Measurements from ENCODE around the gene OGFRL1.

Gene OGFRL1

DNA sequence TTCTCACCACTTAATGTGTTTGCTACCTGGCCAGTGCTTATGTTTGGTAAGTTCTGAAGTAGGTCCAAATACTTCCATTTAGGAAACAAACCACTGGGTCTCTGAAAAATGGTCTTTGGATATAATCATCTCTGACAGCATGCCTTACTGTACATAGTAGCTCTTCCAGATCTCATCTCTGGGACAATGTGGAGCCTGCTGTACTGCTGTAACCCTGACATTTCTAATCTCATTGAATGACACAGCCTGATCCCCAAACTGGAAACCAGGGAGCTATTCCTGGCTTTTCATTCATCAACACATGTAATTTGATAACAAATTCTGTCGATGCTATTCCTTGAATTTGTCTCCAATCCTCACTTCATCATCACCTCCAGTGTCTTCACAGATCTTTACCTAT is 23.5 kb downstream of the OGFRL1 start:
- no peak overlapping the region for H3K4me2 ChIP-seq (ENCODE audit: low read length)
- no peaks in the 10 kb centered on the region for H3K36me3 ChIP-seq (ENCODE audit: control insufficient read depth, low read length)
- H4K20me1 ChIP-seq (ENCODE audit: control insufficient read depth, insufficient read depth, low read depth, low read length) = no peaks in the 10 kb centered on the region
- no peaks in the 10 kb centered on the region for H3K27me3 ChIP-seq (ENCODE audit: control insufficient read depth, low read length)
- H3K27ac ChIP-seq (ENCODE audit: low read depth, low read length) = no peak overlapping the region
- H3F3A ChIP-seq (ENCODE audit: control insufficient read depth, insufficient read depth) = no peaks in the 10 kb centered on the region
- no peaks in the 10 kb centered on the region for H3K9me3 ChIP-seq (ENCODE audit: control insufficient read depth, insufficient read depth, low read length)
- H3K4me1 ChIP-seq (ENCODE audit: control insufficient read depth, low read length) = no peaks in the 10 kb centered on the region
- H3K4me3 ChIP-seq (ENCODE audit: low read length) = no peak overlapping the region
- no peaks in the 10 kb centered on the region for H3K79me2 ChIP-seq (ENCODE audit: control insufficient read depth, low read length)
- TF ChIP-seq EZH2phosphoT487 (IDR thresholded peaks at IDR 0.05; ENCODE audit: borderline replicate concordance, low read length) = no peak
- TF ChIP-seq, protein P1, sequence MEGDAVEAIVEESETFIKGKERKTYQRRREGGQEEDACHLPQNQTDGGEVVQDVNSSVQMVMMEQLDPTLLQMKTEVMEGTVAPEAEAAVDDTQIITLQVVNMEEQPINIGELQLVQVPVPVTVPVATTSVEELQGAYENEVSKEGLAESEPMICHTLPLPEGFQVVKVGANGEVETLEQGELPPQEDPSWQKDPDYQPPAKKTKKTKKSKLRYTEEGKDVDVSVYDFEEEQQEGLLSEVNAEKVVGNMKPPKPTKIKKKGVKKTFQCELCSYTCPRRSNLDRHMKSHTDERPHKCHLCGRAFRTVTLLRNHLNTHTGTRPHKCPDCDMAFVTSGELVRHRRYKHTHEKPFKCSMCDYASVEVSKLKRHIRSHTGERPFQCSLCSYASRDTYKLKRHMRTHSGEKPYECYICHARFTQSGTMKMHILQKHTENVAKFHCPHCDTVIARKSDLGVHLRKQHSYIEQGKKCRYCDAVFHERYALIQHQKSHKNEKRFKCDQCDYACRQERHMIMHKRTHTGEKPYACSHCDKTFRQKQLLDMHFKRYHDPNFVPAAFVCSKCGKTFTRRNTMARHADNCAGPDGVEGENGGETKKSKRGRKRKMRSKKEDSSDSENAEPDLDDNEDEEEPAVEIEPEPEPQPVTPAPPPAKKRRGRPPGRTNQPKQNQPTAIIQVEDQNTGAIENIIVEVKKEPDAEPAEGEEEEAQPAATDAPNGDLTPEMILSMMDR (IDR thresholded peaks at IDR 0.05; ENCODE audit: low read depth, low read length, poor library complexity, severe bottlenecking) = no peak
- no peaks in the 10 kb centered on the region for H3K9me2 ChIP-seq (replicated peaks; ENCODE audit: control insufficient read depth, low read length)

DNA sequence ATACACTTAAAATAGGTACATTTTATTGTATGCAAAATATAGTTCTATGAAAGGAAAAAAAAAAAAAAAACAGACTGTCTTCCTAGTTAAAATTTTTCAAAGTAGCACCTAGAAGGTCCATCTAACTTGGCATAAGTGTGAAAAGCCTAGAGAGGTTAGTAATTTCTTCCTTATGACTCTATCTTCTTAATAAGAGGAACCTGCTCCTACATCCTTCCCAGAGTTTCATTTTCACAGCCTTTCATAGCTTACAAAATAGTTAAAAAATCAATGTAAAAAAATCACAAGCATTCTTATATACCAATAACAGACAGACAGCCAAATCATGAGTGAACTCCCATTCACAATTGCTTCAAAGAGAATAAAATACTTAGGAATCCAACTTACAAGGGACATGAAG is 28.8 kb downstream of the OGFRL1 start:
- Histone ChIP-seq H3K79me2 (ENCODE audit: control insufficient read depth, low read length) (no peaks in the 10 kb centered on the region), H3K27me3 (ENCODE audit: control insufficient read depth, low read length) (no peaks in the 10 kb centered on the region), H3K4me2 (ENCODE audit: low read length) (no peak overlapping the region), H3F3A (ENCODE audit: control insufficient read depth, insufficient read depth) (no peaks in the 10 kb centered on the region), H3K4me1 (ENCODE audit: control insufficient read depth, low read length) (no peaks in the 10 kb centered on the region), H3K9me2 (replicated peaks; ENCODE audit: control insufficient read depth, low read length) (no peaks in the 10 kb centered on the region), H4K20me1 (ENCODE audit: control insufficient read depth, insufficient read depth, low read depth, low read length) (no peaks in the 10 kb centered on the region), H3K27ac (ENCODE audit: low read depth, low read length) (no peak overlapping the region), H3K4me3 (ENCODE audit: low read length) (no peak overlapping the region), H3K36me3 (ENCODE audit: control insufficient read depth, low read length) (no peaks in the 10 kb centered on the region), H3K9me3 (ENCODE audit: control insufficient read depth, insufficient read depth, low read length) (no peaks in the 10 kb centered on the region)
- no peak for TF ChIP-seq EZH2phosphoT487 (IDR thresholded peaks at IDR 0.05; ENCODE audit: borderline replicate concordance, low read length)
- TF ChIP-seq, protein P1 (IDR thresholded peaks at IDR 0.05; ENCODE audit: low read depth, low read length, poor library complexity, severe bottlenecking) = no peak

DNA sequence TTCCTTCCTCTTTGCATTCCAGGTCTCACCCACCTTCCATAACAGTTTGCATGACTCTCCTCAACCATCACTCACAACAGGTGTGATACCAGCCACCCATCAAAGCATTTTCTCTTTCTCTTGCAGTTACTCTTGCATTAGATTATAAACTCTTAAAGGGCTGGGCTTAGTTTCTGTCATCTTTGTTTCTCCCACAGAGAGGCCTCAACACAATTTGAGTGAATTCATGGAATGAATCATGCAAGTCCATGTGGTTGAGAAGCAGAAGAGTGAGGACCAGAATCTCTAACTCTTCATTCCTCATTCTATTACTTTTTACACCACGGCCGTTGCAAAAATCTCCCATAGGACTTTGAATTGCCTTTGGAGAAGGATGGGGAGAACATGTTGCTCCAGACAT is 31.4 kb downstream of the OGFRL1 start:
- no peaks in the 10 kb centered on the region for H3K27me3 ChIP-seq (ENCODE audit: control insufficient read depth, low read length)
- H3F3A ChIP-seq (ENCODE audit: control insufficient read depth, insufficient read depth) = no peaks in the 10 kb centered on the region
- no peaks in the 10 kb centered on the region for H3K36me3 ChIP-seq (ENCODE audit: control insufficient read depth, low read length)
- no peaks in the 10 kb centered on the region for H3K4me1 ChIP-seq (ENCODE audit: control insufficient read depth, low read length)
- TF ChIP-seq, protein P1 (IDR thresholded peaks at IDR 0.05; ENCODE audit: low read depth, low read length, poor library complexity, severe bottlenecking) = no peak
- TF ChIP-seq EZH2phosphoT487 (IDR thresholded peaks at IDR 0.05; ENCODE audit: borderline replicate concordance, low read length) = no peak
- no peaks in the 10 kb centered on the region for H3K79me2 ChIP-seq (ENCODE audit: control insufficient read depth, low read length)
- no peaks in the 10 kb centered on the region for H3K9me3 ChIP-seq (ENCODE audit: control insufficient read depth, insufficient read depth, low read length)
- no peak overlapping the region for H3K4me3 ChIP-seq (ENCODE audit: low read length)
- no peaks in the 10 kb centered on the region for H4K20me1 ChIP-seq (ENCODE audit: control insufficient read depth, insufficient read depth, low read depth, low read length)
- no peak overlapping the region for H3K4me2 ChIP-seq (ENCODE audit: low read length)
- no peaks in the 10 kb centered on the region for H3K9me2 ChIP-seq (replicated peaks; ENCODE audit: control insufficient read depth, low read length)
- H3K27ac ChIP-seq (ENCODE audit: low read depth, low read length) = no peak overlapping the region

DNA sequence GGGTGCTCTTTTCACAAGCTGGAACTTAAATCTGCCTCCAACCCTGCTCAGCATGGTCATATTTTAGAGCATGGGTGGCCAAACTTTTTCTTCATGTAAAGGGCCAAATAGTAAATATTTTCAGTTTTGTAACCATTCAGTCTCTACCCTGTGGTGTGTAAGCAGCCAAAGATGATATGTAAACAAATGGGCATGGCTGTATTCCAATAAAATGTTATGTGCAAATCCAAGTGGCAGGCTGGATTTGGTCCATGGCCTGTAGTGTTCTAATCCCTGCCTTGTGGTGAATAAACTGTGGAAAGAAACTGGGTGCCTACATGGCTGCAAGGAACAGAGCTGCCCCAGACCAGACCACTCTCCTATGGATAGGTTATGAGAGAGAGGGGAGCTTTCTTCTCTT is 32.7 kb downstream of the OGFRL1 start:
- Histone ChIP-seq H4K20me1 (ENCODE audit: control insufficient read depth, insufficient read depth, low read depth, low read length) (no peaks in the 10 kb centered on the region), H3K9me2 (replicated peaks; ENCODE audit: control insufficient read depth, low read length) (no peaks in the 10 kb centered on the region), H3K36me3 (ENCODE audit: control insufficient read depth, low read length) (no peaks in the 10 kb centered on the region), H3K9me3 (ENCODE audit: control insufficient read depth, insufficient read depth, low read length) (no peaks in the 10 kb centered on the region), H3F3A (ENCODE audit: control insufficient read depth, insufficient read depth) (no peaks in the 10 kb centered on the region), H3K27ac (ENCODE audit: low read depth, low read length) (no peak overlapping the region), H3K79me2 (ENCODE audit: control insufficient read depth, low read length) (no peaks in the 10 kb centered on the region), H3K4me1 (ENCODE audit: control insufficient read depth, low read length) (no peaks in the 10 kb centered on the region), H3K27me3 (ENCODE audit: control insufficient read depth, low read length) (no peaks in the 10 kb centered on the region; the same call in 1 of the 2 replicates), H3K4me3 (ENCODE audit: low read length) (no peak overlapping the region), H3K4me2 (ENCODE audit: low read length) (no peak overlapping the region)
- TF ChIP-seq EZH2phosphoT487 (IDR thresholded peaks at IDR 0.05; ENCODE audit: borderline replicate concordance, low read length) = no peak
- TF ChIP-seq, protein P1 (IDR thresholded peaks at IDR 0.05; ENCODE audit: low read depth, low read length, poor library complexity, severe bottlenecking) = no peak
